ENCODE data around the gene RYR2. TPM values are rescaled to one million over a fixed set of nuclear protein-coding genes. Genes with fewer than 3 reads are reported as not detected.

RYR2 gene
- total and polyA plus RNA-seq, 2 donors (not counting 1 experiment from before 2014, with no cell fraction given), result not detected

DNA sequence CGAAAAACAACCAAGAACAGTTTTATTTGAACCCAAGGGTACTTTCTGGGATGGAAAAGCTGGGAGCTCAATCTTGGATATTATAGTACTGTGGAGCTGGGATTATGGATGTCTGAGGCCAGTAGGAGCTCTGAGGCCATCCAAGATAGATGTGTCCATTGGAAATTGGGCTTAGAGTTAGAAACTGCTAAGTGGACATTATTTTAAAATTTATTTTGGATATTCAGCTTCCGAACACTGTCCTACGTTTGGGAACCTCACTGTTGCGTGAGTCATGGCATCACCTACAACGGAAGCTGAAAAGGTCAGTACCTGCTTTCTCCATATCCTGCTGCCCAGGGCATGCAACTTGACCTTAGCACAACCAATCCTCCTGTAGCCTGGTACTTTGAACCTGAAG is 61.0 kb downstream of the RYR2 start:
- no peaks in the 10 kb centered on the region for H3K36me3 ChIP-seq (replicated peaks in 1 of 2; ENCODE audit: control extremely low read depth in 1 of 2, control insufficient read depth in 1 of 2, extremely low read depth in 1 of 2, insufficient read depth in 2 of 2, low read length in 1 of 2)
- H2AFZ ChIP-seq (ENCODE audit: insufficient read depth, low read depth, low read length, poor library complexity, severe bottlenecking), result no peak overlapping the region
- ATAC-seq (ENCODE audit: low read depth) (no peak), DNase-seq (no peak)
- peaks cover 0 to 13% (median 0%) of the 10 kb centered on the region in 3 donors for H3K9me3 ChIP-seq (ENCODE audit: control extremely low read depth in 1 of 3, control insufficient read depth in 2 of 3, insufficient read depth in 1 of 3, low read length in 2 of 3)
- WGBS (ENCODE audit: insufficient coverage), result 94% methylated on average over 4 of the region's 5 CpGs
- H3K27me3 ChIP-seq (replicated peaks in 1 of 4; ENCODE audit: control extremely low read depth in 1 of 4, control insufficient read depth in 3 of 4, insufficient read depth in 4 of 4, low read length in 3 of 4), result no peaks in the 10 kb centered on the region
- intact Hi-C loops (cut with micrococcal nuclease), result no loop called here
- POLR2A ChIA-PET, result no interaction called here
- no peaks in the 10 kb centered on the region for H3K79me2 ChIP-seq (ENCODE audit: control insufficient read depth, insufficient read depth, low read length)
- no peak overlapping the region for H3K4me3 Mint-ChIP-seq
- H3K27ac ChIP-seq (ENCODE audit: low read length in 2 of 2), result no peak overlapping the region
- no peak for TF ChIP-seq EZH2 (IDR thresholded peaks at IDR 0.05; ENCODE audit: borderline replicate concordance, insufficient read depth, low read depth, low read length, poor library complexity, severe bottlenecking)
- TF ChIP-seq, protein P1, sequence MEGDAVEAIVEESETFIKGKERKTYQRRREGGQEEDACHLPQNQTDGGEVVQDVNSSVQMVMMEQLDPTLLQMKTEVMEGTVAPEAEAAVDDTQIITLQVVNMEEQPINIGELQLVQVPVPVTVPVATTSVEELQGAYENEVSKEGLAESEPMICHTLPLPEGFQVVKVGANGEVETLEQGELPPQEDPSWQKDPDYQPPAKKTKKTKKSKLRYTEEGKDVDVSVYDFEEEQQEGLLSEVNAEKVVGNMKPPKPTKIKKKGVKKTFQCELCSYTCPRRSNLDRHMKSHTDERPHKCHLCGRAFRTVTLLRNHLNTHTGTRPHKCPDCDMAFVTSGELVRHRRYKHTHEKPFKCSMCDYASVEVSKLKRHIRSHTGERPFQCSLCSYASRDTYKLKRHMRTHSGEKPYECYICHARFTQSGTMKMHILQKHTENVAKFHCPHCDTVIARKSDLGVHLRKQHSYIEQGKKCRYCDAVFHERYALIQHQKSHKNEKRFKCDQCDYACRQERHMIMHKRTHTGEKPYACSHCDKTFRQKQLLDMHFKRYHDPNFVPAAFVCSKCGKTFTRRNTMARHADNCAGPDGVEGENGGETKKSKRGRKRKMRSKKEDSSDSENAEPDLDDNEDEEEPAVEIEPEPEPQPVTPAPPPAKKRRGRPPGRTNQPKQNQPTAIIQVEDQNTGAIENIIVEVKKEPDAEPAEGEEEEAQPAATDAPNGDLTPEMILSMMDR (IDR thresholded peaks at IDR 0.05), result no peak
- CTCF ChIA-PET, result no interaction called here
- no peak overlapping the region for H3K27ac Mint-ChIP-seq
- no peaks in the 10 kb centered on the region for H3K9me3 Mint-ChIP-seq (ENCODE audit: insufficient read depth)
- H3K4me3 ChIP-seq (ENCODE audit: control extremely low read depth in 1 of 5, extremely low read depth in 1 of 5, insufficient read depth in 1 of 5, low read depth in 2 of 5, low read length in 4 of 5), result no peak overlapping the region
- no peak overlapping the region for H3K4me2 ChIP-seq (replicated peaks; ENCODE audit: low read depth, low read length, poor library complexity, severe bottlenecking)
- H3K4me1 Mint-ChIP-seq, result no peaks in the 10 kb centered on the region
- no peaks in the 10 kb centered on the region for H4K20me1 ChIP-seq (ENCODE audit: control insufficient read depth, insufficient read depth, low read length, poor library complexity, severe bottlenecking)
- no peaks in the 10 kb centered on the region for H3K27me3 Mint-ChIP-seq
- no peak overlapping the region for H3K9ac ChIP-seq (ENCODE audit: low read length)
- no peaks in the 10 kb centered on the region for H3K4me1 ChIP-seq (ENCODE audit: control insufficient read depth in 2 of 2, insufficient read depth in 2 of 2, low read length in 2 of 2)

DNA sequence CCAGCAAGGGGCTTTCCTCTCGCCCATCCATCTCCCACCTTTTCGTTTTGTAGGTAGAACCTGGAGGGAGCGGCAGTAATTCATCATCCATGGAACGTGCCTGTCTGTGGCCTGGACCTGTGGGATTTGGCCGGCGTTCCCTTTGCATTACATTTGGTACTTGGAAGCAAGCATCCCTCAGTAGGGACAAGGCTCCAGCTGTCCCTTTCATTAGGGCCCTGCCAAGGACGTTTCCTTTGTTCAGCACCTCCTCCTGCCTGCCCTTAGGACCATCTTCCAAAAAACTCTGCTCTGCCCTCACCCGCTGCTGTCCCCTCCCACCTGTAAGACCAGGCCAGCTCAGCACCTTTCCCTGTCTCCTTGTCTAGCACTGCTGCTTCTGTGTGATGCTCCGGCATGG is 62.1 kb downstream of the RYR2 start:
- ChIA-PET POLR2A (no interaction called here), CTCF (no interaction called here)
- ATAC-seq (ENCODE audit: low read depth), result no peak
- no peak overlapping the region for H3K4me3 Mint-ChIP-seq
- peaks cover 0 to 13% (median 0%) of the 10 kb centered on the region in 3 donors for H3K9me3 ChIP-seq (ENCODE audit: control extremely low read depth in 1 of 3, control insufficient read depth in 2 of 3, insufficient read depth in 1 of 3, low read length in 2 of 3)
- no peak overlapping the region for H3K9ac ChIP-seq (ENCODE audit: low read length)
- TF ChIP-seq EZH2 (IDR thresholded peaks at IDR 0.05; ENCODE audit: borderline replicate concordance, insufficient read depth, low read depth, low read length, poor library complexity, severe bottlenecking), result no peak
- TF ChIP-seq, protein P1 (IDR thresholded peaks at IDR 0.05), result no peak
- H4K20me1 ChIP-seq (ENCODE audit: control insufficient read depth, insufficient read depth, low read length, poor library complexity, severe bottlenecking), result no peaks in the 10 kb centered on the region
- DNase-seq, result no peak
- H3K79me2 ChIP-seq (ENCODE audit: control insufficient read depth, insufficient read depth, low read length), result no peaks in the 10 kb centered on the region
- H3K27me3 Mint-ChIP-seq, result no peaks in the 10 kb centered on the region
- no peak overlapping the region for H3K27ac Mint-ChIP-seq
- no peak overlapping the region for H3K27ac ChIP-seq (ENCODE audit: low read length in 2 of 2)
- H2AFZ ChIP-seq (ENCODE audit: insufficient read depth, low read depth, low read length, poor library complexity, severe bottlenecking), result no peak overlapping the region
- H3K9me3 Mint-ChIP-seq (ENCODE audit: insufficient read depth), result no peaks in the 10 kb centered on the region
- H3K36me3 ChIP-seq (replicated peaks in 1 of 2; ENCODE audit: control extremely low read depth in 1 of 2, control insufficient read depth in 1 of 2, extremely low read depth in 1 of 2, insufficient read depth in 2 of 2, low read length in 1 of 2), result no peaks in the 10 kb centered on the region
- H3K4me3 ChIP-seq (ENCODE audit: control extremely low read depth in 1 of 5, extremely low read depth in 1 of 5, insufficient read depth in 1 of 5, low read depth in 2 of 5, low read length in 4 of 5), result no peak overlapping the region
- H3K4me2 ChIP-seq (replicated peaks; ENCODE audit: low read depth, low read length, poor library complexity, severe bottlenecking), result no peak overlapping the region
- WGBS (ENCODE audit: insufficient coverage), result 90% methylated on average over 9 of the region's 9 CpGs
- no peaks in the 10 kb centered on the region for H3K4me1 ChIP-seq (ENCODE audit: control insufficient read depth in 2 of 2, insufficient read depth in 2 of 2, low read length in 2 of 2)
- no peaks in the 10 kb centered on the region for H3K4me1 Mint-ChIP-seq
- H3K27me3 ChIP-seq (replicated peaks in 1 of 4; ENCODE audit: control extremely low read depth in 1 of 4, control insufficient read depth in 3 of 4, insufficient read depth in 4 of 4, low read length in 3 of 4), result no peaks in the 10 kb centered on the region
- intact Hi-C loops (cut with micrococcal nuclease), result no loop called here
